ENCODE results near the gene GLOD5. TPM values are rescaled to one million over a fixed set of nuclear protein-coding genes. Genes with fewer than 3 reads are reported as not detected.

GLOD5 gene
- 1 to 10 TPM in 4 of 5 donors, under 1 TPM in 1; 0.85 to 1.9 (median 1.6) TPM for polyA plus RNA-seq (ENCODE audit: insufficient read depth in 1 of 5, insufficient read length in 5 of 5, low replicate concordance in 1 of 5)
- long read RNA-seq, donor 1, result 0 reads
- long read RNA-seq, donor 2, result 0 reads
- long read RNA-seq, donor 3, partial matches to known transcripts, result 0 of 1 reads
- long read RNA-seq, donor 3, other reads (novel, unspliced or antisense), result 0 of 1 reads
- long read RNA-seq, donor 4, result 0 reads
- long read RNA-seq, donor 5, result 0 reads
- long read RNA-seq, donor 6, partial matches to known transcripts, result 0 of 1 reads
- long read RNA-seq, donor 6, other reads (novel, unspliced or antisense), result 0 of 1 reads
- long read RNA-seq, donor 7, result 0 reads
- long read RNA-seq, donor 8, result 0 reads

- DNase-seq, result peak; percentile 30 to 38
These were observed at the start of gene GLOD5 for GRCh38 chrX:48761674-48762471. Gene GLOD5, plus strand, starts transcription at chrX:48761747. Its CDS starts 44 bp downstream, at chrX:48761791.

DNA sequence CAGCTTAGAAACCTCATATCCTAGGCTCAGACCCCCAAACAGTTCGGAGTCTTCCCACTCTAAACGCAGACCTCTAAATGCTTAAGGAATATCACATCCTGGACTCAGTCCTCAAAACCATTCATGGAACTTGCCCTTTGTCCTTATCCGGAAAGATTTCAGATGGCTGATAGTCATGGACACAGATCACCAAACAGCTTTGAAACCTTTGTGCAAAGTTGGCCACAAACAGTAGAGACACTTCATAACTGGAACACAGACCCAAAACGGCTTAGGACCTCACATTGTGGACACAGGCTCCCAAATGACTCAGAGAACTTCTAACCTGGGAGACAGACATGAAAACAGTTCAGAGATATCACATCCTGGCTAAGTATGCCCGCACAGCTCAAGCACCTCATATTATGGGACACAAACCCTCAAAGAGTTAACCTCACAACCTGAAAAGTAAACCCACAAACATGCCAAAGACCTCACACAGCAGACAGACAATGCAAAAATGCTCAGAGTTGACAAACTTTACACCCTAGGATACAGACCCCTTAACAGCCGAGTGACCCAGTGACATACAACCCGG is 49.5 kb upstream of the GLOD5 start:
- no peak for DNase-seq

- no peak for DNase-seq
These were observed 47.7 kb upstream of the GLOD5 start for GRCh38 chrX:48713847-48714246.

DNA sequence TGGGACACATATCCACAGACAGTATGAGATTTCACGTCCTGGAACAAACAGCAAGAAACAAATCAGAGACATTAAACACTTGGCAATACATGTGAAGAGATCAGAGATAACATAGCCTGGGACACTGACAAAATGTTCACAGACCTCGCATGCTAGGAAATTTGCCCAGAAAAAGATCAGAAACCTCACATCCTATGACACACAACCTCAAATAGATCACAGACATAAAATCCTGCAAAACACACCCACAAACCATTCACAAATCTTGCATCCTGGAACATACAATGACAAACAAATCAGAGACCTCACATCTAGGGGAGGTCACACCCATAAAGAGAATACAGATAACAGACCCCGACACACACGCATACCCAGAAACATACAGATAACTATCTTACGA is 47.0 kb upstream of the GLOD5 start:
- no peak for DNase-seq

DNA sequence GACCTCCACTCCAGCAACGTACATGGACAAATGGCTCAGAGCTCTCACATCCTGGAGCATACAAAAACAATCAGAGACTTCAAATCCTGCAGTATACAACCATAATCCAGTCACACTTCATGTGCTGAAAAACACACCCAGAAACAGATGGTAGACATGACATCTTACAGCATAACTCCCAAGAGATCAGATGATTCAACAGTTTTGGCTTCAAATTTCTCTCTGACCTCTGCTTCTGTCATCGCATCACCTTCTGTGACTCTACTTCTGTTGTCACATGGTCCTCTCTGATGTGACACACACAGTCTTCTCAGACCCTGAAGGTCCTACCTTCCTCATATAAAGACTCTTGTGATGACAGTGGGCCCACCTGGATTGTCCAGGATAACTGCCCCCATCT is 46.5 kb upstream of the GLOD5 start:
- no peak for DNase-seq

- DNase-seq, result no peak
These were observed 45.6 kb upstream of the GLOD5 start for GRCh38 chrX:48715876-48716502.

GRCh38 chrX:48719958-48720357 is 41.6 kb upstream of the GLOD5 start:
- DNase-seq, result no peak

DNA sequence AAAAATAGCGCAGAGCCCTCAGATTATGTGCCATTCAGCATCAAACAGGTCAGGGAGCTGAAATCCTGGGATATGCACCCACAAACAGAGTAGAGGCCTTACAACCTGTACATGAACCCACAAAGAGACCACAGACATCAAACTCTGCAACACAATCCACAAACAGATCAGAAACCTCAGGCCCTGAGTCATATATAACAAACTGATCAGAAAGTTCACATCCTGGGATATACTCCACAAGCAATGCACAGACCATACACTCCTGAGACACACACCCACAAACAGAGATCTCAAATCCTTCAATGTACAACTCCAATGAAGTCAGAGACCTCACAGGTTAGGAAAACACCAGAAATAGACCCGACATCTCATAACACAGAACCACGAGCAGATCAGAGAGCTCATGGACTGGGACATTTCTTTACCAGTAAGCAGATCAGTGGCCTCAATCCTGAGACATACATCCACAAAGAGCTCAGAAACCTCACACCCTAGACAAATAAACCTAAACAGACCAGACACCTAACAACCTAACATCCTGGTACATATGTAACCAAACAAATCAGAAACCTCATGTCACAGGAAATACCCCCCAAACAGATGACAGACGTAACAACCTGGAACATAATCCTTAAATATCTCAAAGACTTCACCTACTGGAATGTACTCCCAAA is 40.8 kb upstream of the GLOD5 start:
- no peak for DNase-seq

DNA sequence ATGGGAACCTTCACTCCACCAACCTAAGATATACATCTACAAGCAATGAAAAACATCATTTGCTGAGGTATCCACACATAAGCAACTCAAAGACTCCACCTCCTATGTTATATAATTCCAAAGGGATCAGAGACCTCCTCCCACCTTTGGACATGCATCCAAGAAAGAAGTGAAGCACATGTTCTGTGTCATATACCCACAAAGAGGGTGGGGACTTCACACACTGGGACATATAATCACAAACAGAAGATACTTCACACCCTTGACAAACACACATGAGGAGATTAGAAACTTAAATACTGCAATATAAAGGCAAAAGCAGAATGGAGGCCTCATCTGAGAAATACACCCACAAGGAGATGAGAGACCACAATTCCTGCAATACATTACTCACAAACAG is 39.6 kb upstream of the GLOD5 start:
- DNase-seq, result no peak

DNA sequence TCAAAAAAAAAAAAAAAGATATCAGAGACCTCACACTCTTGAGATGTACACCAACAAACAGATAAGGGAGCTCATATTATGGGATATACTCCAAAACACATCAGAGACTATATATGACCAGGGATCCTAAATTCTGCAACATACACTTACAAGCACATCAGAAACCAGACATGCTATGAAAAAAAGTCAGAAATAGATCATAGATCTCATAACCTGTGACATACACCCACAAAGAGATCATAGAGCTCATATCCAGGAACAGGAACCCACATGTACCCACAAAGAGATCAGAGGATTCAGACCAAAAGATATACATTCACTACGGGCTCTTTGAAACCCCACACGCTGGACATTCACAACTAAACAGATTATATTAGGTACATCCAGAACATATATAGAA is 35.0 kb upstream of the GLOD5 start:
- DNase-seq, result no peak

DNA sequence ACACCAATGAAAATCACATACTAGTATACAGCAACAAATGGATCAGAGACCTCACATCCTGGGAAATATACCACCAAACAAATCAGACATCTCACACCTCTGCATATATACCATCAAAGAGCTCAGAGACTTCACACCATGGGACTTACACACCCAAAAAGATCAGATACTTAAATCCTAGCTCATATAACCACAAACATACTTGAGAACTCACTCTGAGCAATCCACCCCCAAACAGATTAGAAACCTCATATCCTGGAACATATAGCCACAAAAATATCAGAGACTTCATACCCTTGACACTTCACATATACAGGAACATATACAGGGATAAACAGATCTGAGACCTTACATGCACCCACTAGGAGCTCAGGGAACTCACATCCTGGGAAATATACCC is 32.9 kb upstream of the GLOD5 start:
- no peak for DNase-seq

DNA sequence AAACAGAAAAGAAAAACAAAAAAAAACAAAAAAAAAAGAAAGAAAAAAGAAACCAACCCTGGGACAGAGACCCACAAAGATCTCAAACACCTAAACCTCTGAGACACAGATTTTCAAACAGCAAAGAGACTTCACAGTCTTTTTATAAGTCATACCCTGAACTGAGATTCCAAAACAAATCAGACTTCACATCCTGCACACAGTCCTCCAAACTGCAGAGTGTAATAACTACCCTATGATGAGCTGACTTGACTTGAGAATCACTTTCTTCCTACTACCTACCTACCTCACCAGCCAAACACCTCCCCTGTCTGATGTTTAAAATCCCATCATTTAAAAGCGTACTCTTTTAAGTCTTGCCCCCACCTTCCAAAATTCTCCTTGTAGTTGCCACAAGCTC is 25.2 kb upstream of the GLOD5 start:
- no peak for DNase-seq

DNA sequence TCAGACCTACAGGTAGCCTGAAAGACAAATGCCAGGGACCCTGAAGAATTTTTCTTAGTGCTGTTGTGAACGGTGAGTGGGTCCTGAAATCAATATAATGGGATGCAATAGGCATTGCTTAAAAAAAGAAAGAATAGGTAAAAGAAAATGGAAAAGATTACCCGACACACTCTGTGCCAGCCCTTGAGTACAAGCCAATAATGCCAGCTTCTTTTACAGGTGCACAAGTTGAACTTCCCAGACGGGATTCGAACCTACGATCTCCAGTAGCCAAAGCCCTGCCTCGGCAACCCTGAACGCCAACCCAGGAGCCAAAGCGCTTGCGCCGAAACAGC is 24.7 kb upstream of the GLOD5 start:
- DNase-seq, result no peak

DNA sequence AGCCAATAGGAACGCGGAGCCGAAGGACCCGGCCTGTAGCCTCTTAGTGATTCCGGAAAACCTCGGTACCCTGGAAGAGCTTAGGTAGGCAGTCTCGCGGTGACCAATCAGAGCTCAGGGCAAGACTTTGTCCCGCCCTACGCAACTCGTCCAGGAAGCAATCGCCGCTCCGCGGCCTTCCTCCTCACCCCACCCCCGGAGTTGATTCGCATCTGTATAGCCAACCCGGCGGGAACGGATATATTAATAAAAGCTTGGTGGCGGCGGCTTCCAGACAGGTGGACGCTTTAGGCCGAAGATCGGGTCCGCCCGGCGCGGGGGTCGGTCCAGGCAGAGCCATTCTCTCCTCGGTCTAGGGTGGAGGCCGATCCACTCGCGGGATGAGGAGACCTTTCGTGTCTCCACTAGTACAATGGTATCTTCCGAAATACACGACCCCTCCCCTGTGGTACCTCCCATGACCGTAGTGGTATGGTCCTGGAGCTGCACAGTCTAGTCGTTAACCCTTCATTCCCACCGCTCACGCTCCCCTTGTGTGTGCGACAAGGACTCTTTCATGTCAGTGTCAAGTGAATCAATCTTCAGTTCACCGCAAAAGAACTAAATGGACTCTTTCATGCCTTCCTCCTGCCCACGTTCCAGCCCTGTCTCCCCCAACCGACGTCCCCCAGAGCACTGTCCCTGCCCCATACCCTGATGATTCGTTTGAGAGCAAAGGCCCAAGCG is 24.2 kb upstream of the GLOD5 start:
- peak; percentile 93 to 94 for DNase-seq

DNA sequence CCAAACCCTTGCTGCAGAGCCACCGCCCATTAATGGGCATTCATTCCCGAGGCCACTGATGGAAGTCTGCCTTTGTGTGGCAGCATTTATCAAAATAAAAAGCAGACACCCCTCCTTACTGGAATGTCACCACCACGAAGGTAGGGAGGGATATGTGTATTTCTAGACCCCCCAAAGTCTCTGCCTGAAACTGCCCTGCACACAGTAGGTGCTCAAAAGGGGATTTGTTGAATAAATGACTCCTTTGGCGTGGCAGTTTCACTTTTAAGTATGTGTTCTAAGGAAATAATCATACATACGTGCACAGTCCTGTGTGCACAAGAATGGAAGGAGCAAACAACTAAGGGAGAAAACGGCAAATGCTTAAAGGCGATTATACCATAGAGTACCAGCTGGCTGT is 23.6 kb upstream of the GLOD5 start:
- DNase-seq, result no peak

GRCh38 chrX:48741834-48742233 is 19.7 kb upstream of the GLOD5 start:
- no peak for DNase-seq

DNA sequence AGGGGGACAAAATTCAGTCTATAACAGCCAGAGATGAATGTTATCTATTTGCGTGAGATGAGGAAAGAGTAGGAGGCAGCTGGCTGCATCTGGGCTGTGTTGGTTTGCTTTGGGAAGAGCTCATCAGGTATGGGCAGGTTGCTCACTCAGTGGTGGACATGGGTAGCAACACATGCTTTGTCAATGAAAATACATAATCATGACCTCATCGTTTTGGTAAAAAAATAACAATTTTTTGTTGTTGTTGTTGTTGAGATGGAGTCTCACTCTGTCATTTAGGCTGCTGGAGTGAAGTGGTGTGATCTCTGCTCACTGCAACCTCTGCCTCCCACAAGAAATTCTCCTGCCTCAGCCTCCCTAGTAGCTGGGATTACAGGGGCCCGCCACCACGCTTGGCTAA is 16.3 kb upstream of the GLOD5 start:
- DNase-seq, result no peak

DNA sequence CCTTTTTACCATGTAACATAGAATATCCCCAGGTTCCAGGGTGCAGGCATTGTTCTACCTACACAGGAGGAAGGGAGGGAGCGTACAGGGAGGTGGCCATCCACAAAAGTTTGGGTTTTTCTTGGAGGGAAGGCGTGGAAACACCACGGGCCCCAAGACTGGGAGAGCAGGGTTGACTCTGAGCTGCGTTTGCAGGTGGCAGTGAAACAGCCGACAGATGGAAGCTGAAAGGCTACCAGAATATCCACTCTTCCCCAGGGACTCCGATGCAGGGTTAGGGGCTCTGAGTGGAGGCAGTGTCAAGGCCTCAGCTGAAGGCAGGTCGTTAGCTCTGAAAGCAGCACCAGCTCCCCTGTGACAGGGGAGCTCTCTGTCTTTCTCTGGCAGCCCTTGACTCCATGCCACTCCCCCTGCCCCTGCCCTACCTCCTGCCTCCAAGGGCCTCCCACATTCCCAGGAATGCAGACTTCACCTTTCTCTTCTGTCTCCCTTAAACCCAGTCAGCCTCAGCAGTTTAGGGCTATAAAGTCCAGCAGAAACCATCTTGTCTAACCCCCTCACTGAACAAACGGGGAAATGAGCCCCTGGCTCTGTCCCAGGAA is 14.0 kb upstream of the GLOD5 start:
- no peak for DNase-seq

- DNase-seq, result no peak
These were observed 12.4 kb upstream of the GLOD5 start for GRCh38 chrX:48749182-48749581.

DNA sequence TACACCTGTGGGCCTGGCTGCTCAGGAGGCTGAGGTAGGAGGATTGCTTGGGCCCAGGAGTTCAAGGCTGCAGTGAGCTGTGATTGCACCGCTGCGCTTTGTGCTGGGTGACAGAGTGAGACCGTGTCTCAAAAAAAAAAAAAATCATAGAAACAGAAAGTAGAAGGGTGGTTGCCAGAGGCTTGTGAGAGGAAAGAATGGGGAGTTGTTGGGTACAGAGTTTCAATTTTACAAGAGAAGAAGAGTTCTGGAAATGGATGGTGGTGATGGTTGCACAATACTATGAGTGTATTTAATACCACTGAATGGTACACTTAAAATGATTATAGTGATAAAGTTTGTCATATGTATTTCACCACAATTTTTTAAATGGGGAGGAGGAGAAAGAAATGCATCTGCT is 10.2 kb upstream of the GLOD5 start:
- no peak for DNase-seq

GRCh38 chrX:48752498-48752897 is 9.0 kb upstream of the GLOD5 start:
- no peak for DNase-seq
